Measurements from ENCODE around the gene PRDM1.

PRDM1 gene

GRCh38 chr6:106076139-106076538, 10.0 kb upstream of the PRDM1 start:
- H3K9me3 ChIP-seq (ENCODE audit: insufficient read depth, low read depth, low read length), result no peaks in the 10 kb centered on the region
- no peaks in the 10 kb centered on the region for H3K36me3 ChIP-seq (ENCODE audit: insufficient read depth, low read length)
- H4K20me1 ChIP-seq (ENCODE audit: insufficient read depth, low read length, poor library complexity, severe bottlenecking), result no peaks in the 10 kb centered on the region
- H3F3A ChIP-seq (ENCODE audit: low read depth), result no peaks in the 10 kb centered on the region
- no peak overlapping the region for H3K4me3 ChIP-seq (ENCODE audit: low read length, poor library complexity, severe bottlenecking)
- H3K9me2 ChIP-seq (replicated peaks; ENCODE audit: low read depth, low read length), result no peaks in the 10 kb centered on the region
- H3K79me2 ChIP-seq (ENCODE audit: insufficient read depth, low read length), result no peaks in the 10 kb centered on the region
- no peak for TF ChIP-seq CTCF (conservative IDR thresholded peaks at IDR 0.05; ENCODE audit: low read length)
- no peak for TF ChIP-seq EZH2phosphoT487 (IDR thresholded peaks at IDR 0.05; ENCODE audit: borderline replicate concordance)
- no peak overlapping the region for H3K4me2 ChIP-seq (ENCODE audit: low read depth, low read length, poor library complexity, severe bottlenecking)
- no peaks in the 10 kb centered on the region for H3K27me3 ChIP-seq (ENCODE audit: insufficient read depth, low read length, poor library complexity, severe bottlenecking)
- H3K4me1 ChIP-seq (ENCODE audit: insufficient read depth, low read length, poor library complexity, severe bottlenecking), result no peaks in the 10 kb centered on the region
- H3K9ac ChIP-seq (ENCODE audit: low read depth, low read length, poor library complexity, severe bottlenecking), result no peak overlapping the region
- no peak overlapping the region for H2AFZ ChIP-seq (ENCODE audit: low read length)

DNA sequence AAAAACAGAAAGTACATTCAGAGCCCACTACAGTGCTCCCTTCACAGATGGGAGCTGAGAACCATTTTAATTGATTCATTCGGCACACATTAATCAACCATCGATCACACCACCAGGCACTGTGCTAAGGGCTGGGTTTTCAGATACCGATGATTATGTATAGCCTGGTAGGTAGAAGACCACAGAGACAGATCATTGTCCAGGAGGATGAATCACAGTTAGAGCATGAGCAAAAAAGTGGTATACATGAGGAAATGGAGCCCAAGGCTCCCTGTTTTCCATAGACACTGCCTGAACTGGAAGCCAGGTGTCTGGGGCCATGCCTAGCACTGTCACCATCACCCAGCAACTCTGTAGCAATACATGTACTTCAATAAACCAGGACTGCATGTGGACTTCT, 9.0 kb upstream of the PRDM1 start:
- Histone ChIP-seq H3F3A (ENCODE audit: low read depth) (no peaks in the 10 kb centered on the region), H3K4me3 (ENCODE audit: low read length, poor library complexity, severe bottlenecking) (no peak overlapping the region), H3K4me1 (ENCODE audit: insufficient read depth, low read length, poor library complexity, severe bottlenecking) (peaks cover 4% of the 10 kb centered on the region), H3K9me3 (ENCODE audit: insufficient read depth, low read depth, low read length) (no peaks in the 10 kb centered on the region), H3K79me2 (ENCODE audit: insufficient read depth, low read length) (no peaks in the 10 kb centered on the region), H3K27me3 (ENCODE audit: insufficient read depth, low read length, poor library complexity, severe bottlenecking) (no peaks in the 10 kb centered on the region), H4K20me1 (ENCODE audit: insufficient read depth, low read length, poor library complexity, severe bottlenecking) (no peaks in the 10 kb centered on the region), H3K36me3 (ENCODE audit: insufficient read depth, low read length) (no peaks in the 10 kb centered on the region), H3K9me2 (replicated peaks; ENCODE audit: low read depth, low read length) (no peaks in the 10 kb centered on the region), H3K9ac (ENCODE audit: low read depth, low read length, poor library complexity, severe bottlenecking) (no peak overlapping the region), H2AFZ (ENCODE audit: low read length) (no peak overlapping the region), H3K4me2 (ENCODE audit: low read depth, low read length, poor library complexity, severe bottlenecking) (no peak overlapping the region)
- TF ChIP-seq EZH2phosphoT487 (IDR thresholded peaks at IDR 0.05; ENCODE audit: borderline replicate concordance) (no peak), CTCF (conservative IDR thresholded peaks at IDR 0.05; ENCODE audit: low read length) (no peak)

- H3K9me2 ChIP-seq (replicated peaks; ENCODE audit: low read depth, low read length), result no peaks in the 10 kb centered on the region
- H3K36me3 ChIP-seq (ENCODE audit: insufficient read depth, low read length), result no peaks in the 10 kb centered on the region
- peaks cover 9% of the 10 kb centered on the region for H3K4me1 ChIP-seq (ENCODE audit: insufficient read depth, low read length, poor library complexity, severe bottlenecking)
- H2AFZ ChIP-seq (ENCODE audit: low read length), result no peak overlapping the region
- H3K4me3 ChIP-seq (ENCODE audit: low read length, poor library complexity, severe bottlenecking), result no peak overlapping the region
- no peak overlapping the region for H3K4me2 ChIP-seq (ENCODE audit: low read depth, low read length, poor library complexity, severe bottlenecking)
- no peaks in the 10 kb centered on the region for H3K9me3 ChIP-seq (ENCODE audit: insufficient read depth, low read depth, low read length)
- H3F3A ChIP-seq (ENCODE audit: low read depth), result no peaks in the 10 kb centered on the region
- no peak overlapping the region for H3K9ac ChIP-seq (ENCODE audit: low read depth, low read length, poor library complexity, severe bottlenecking)
- H4K20me1 ChIP-seq (ENCODE audit: insufficient read depth, low read length, poor library complexity, severe bottlenecking), result no peaks in the 10 kb centered on the region
- TF ChIP-seq EZH2phosphoT487 (IDR thresholded peaks at IDR 0.05; ENCODE audit: borderline replicate concordance) (no peak), CTCF (conservative IDR thresholded peaks at IDR 0.05; ENCODE audit: low read length) (no peak)
- no peaks in the 10 kb centered on the region for H3K27me3 ChIP-seq (ENCODE audit: insufficient read depth, low read length, poor library complexity, severe bottlenecking)
- no peaks in the 10 kb centered on the region for H3K79me2 ChIP-seq (ENCODE audit: insufficient read depth, low read length)
Measured at GRCh38 chr6:106077881-106078280, 8.3 kb upstream of the PRDM1 start.

Data from Loucy (cell line).